Liver (tissue), 9 donors: ENCODE measurements around the gene TST. TPM values are rescaled to one million over a fixed set of nuclear protein-coding genes. Genes with fewer than 3 reads are reported as not detected.

Experiments
- DNase-seq: peaks from one replicate; pipeline ENCODE4 v3.0.0-alpha.2; 2017; ENCODE audit warnings: low spot score
- H3K27ac ChIP-seq, 2 donors: one replicate each; pipeline ENCODE4 v1.7.0; 2013; ENCODE audit warnings: inconsistent platforms in 2 of 2, low read length in 2 of 2, control low read depth in 1 of 2, low read depth in 1 of 2, mild to moderate bottlenecking in 1 of 2
- H3K27me3 ChIP-seq, 4 donors: one replicate each; pipeline versions ENCODE4 v1.6.1 to v1.7.0; 2013; ENCODE audit warnings: low read length in 3 of 4, inconsistent platforms in 1 of 4, mild to moderate bottlenecking in 1 of 4, moderate library complexity in 1 of 4; ENCODE audit not compliant: control insufficient read depth in 4 of 4, insufficient read depth in 4 of 4
- H3K36me3 ChIP-seq, 4 donors: one replicate each; pipeline versions ENCODE4 v1.6.1 to v1.7.0; 2013; ENCODE audit warnings: low read length in 3 of 4, mild to moderate bottlenecking in 3 of 4, low read depth in 1 of 4, moderate library complexity in 1 of 4; ENCODE audit not compliant: control insufficient read depth in 4 of 4, insufficient read depth in 3 of 4
- H3K4me1 ChIP-seq, 4 donors: one replicate each; pipeline versions ENCODE4 v1.6.1 to v1.7.0; 2013; ENCODE audit warnings: low read length in 3 of 4, mild to moderate bottlenecking in 3 of 4, moderate library complexity in 1 of 4; ENCODE audit not compliant: control insufficient read depth in 4 of 4, insufficient read depth in 4 of 4
- H3K4me3 ChIP-seq, 3 donors: one replicate each; pipeline versions ENCODE4 v1.6.1 to v1.7.0; 2013; ENCODE audit warnings: low read length in 3 of 3, control low read depth in 1 of 3, low read depth in 1 of 3, mild to moderate bottlenecking in 1 of 3
- H3K9ac ChIP-seq, 2 donors: one replicate each; pipeline ENCODE4 v1.7.0; 2013; ENCODE audit warnings: low read length in 2 of 2, mild to moderate bottlenecking in 2 of 2, moderate library complexity in 2 of 2, control low read depth in 1 of 2, low read depth in 1 of 2
- H3K9me3 ChIP-seq, 4 donors: one replicate each; pipeline versions ENCODE4 v1.6.1 to v1.7.0; 2013; ENCODE audit warnings: low read length in 3 of 4; ENCODE audit not compliant: control insufficient read depth in 4 of 4
- ATF3 ChIP-seq: IDR thresholded peaks from 2 replicates; pipeline ENCODE4 v1.6.1; 2016; ENCODE audit warnings: antibody characterized with exemption
- CTCF ChIP-seq: fragments of 150-350 bp; IDR thresholded peaks from 2 replicates; pipeline ENCODE4 v1.5.1; 2017; ENCODE audit warnings: improper control_type of control experiment, low read depth, low read length; ENCODE audit not compliant: missing input control
- EGR1 ChIP-seq, 2 donors: IDR thresholded peaks; 2 replicates each; pipeline ENCODE4 v1.6.1; 2016 to 2018; ENCODE audit warnings: antibody characterized with exemption in 2 of 2, low read depth in 2 of 2
- FOXA1 ChIP-seq: IDR thresholded peaks from 2 replicates; pipeline ENCODE4 v1.6.1; 2016; ENCODE audit warnings: antibody characterized with exemption
- FOXA2 ChIP-seq: IDR thresholded peaks from 2 replicates; pipeline ENCODE4 v1.6.1; 2016; ENCODE audit warnings: antibody characterized with exemption
- GABPA ChIP-seq, 2 donors: IDR thresholded peaks in 1 of 2; conservative IDR thresholded peaks in 1 of 2; 2 replicates each; pipeline ENCODE4 v1.6.1; 2016; ENCODE audit warnings: antibody characterized with exemption in 2 of 2, mild to moderate bottlenecking in 1 of 2, moderate library complexity in 1 of 2
- HNF4A ChIP-seq, 2 donors: conservative IDR thresholded peaks; 2 replicates each; pipeline ENCODE4 v1.6.1; 2016; ENCODE audit warnings: antibody characterized with exemption in 2 of 2, mild to moderate bottlenecking in 2 of 2
- HNF4G ChIP-seq: IDR thresholded peaks from 2 replicates; pipeline ENCODE4 v1.6.1; 2016; ENCODE audit warnings: antibody characterized with exemption
- JUND ChIP-seq, 2 donors: IDR thresholded peaks; 2 replicates each; pipeline ENCODE4 v1.6.1; 2016; ENCODE audit warnings: antibody characterized with exemption in 2 of 2
- MAX ChIP-seq: IDR thresholded peaks from 2 replicates; pipeline ENCODE4 v1.6.1; 2016; ENCODE audit warnings: antibody characterized with exemption
- NR2F2 ChIP-seq: IDR thresholded peaks from 2 replicates; pipeline ENCODE4 v1.6.1; 2016; ENCODE audit warnings: antibody characterized with exemption
- RAD21 ChIP-seq, 2 donors: IDR thresholded peaks; 2 replicates each; pipeline ENCODE4 v1.6.1; 2016; ENCODE audit warnings: antibody characterized with exemption in 2 of 2, mild to moderate bottlenecking in 2 of 2
- REST ChIP-seq: IDR thresholded peaks from 2 replicates; pipeline ENCODE4 v1.6.1; 2016; ENCODE audit warnings: antibody characterized with exemption, mild to moderate bottlenecking
- RXRA ChIP-seq, 2 donors: IDR thresholded peaks; 2 replicates each; pipeline ENCODE4 v1.6.1; 2017 to 2018; ENCODE audit warnings: antibody characterized with exemption in 2 of 2, mild to moderate bottlenecking in 1 of 2
- SP1 ChIP-seq: IDR thresholded peaks from 2 replicates; pipeline ENCODE4 v1.6.1; 2018; ENCODE audit warnings: antibody characterized with exemption, mild to moderate bottlenecking
- TAF1 ChIP-seq: conservative IDR thresholded peaks from 2 replicates; pipeline ENCODE4 v1.6.1; 2016; ENCODE audit warnings: antibody characterized with exemption, mild to moderate bottlenecking
- YY1 ChIP-seq: IDR thresholded peaks from 2 replicates; pipeline ENCODE4 v1.6.1; 2016; ENCODE audit warnings: antibody characterized with exemption, mild to moderate bottlenecking
- ZBTB33 ChIP-seq: IDR thresholded peaks from 2 replicates; pipeline ENCODE4 v1.6.1; 2016; ENCODE audit warnings: antibody characterized with exemption
- WGBS: extraction: QIAGEN DNeasy Blood & Tissue Kit; methylation state at CpG from one replicate; pipeline ENCODE4 v1.1.7; 2013; 5-methylcytosine and 5-hydroxymethylcytosine counted together
- polyA plus RNA-seq, 2 donors: library from polyadenylated mRNA; stranded (reverse) in 1 of 2; unstranded in 1 of 2; fragments of 200-250 nt in 1 of 2; fragments of >200 nt in 1 of 2; fragmentation: Nextera tagmentation in 1 of 2; extraction: Ambion mirVana in 1 of 2; gene quantifications; one replicate each; pipeline versions ENCODE4 v1.2.1 to v1.2.3, GENCODE V29; 2013 to 2015
- total RNA-seq, 2 donors: library from RNA; depleted of rRNA; stranded (reverse); fragments of >200 nt; gene quantifications; one replicate each; pipeline ENCODE4 v1.2.3, GENCODE V29; 2014
- donor health status: healthy.
- donor health status: healthy.
- donor health status: healthy.
- donor health status: healthy.
- donor health status: healthy.

Gene TST
- total and polyA plus RNA-seq, 4 donors = 186 to 404 (median 292) TPM

GRCh38 chr22:37043828-37044538 lies 24.7 kb upstream of the TST start:
- Histone ChIP-seq H3K27me3 (no peaks in the 10 kb centered on the region), H3K36me3 (no peaks in the 10 kb centered on the region), H3K4me1 (peaks cover 8 to 34% (median 27%) of the 10 kb centered on the region in 4 donors), H3K9me3 (no peaks in the 10 kb centered on the region), H3K4me3 (no peak overlapping the region), H3K27ac (peak overlapping the region; percentile 19 to 33), H3K9ac (peak overlapping the region in 1 of 2 donors; percentile 26)
- WGBS = 30% methylated on average over 17 of the region's 17 CpGs
- DNase-seq = peak; percentile 73
- TF ChIP-seq HNF4G (peak; percentile 88), YY1 (peak; percentile 58), HNF4A (conservative IDR thresholded peaks at IDR 0.05) (peak; percentile 86 to 91), RAD21 (IDR thresholded peaks at IDR 0.05) (peak; percentile 84 to 86), MAX (peak; percentile 68), RXRA (IDR thresholded peaks at IDR 0.05) (peak; percentile 47 to 70), EGR1 (IDR thresholded peaks at IDR 0.05; ENCODE audit: low read depth in 2 of 2) (no peak), ZBTB33 (no peak), JUND (IDR thresholded peaks at IDR 0.05) (no peak), TAF1 (no peak), FOXA2 (no peak), CTCF (peak; percentile 69), FOXA1 (no peak), SP1 (peak; percentile 87), ATF3 (no peak), GABPA (IDR thresholded peaks at IDR 0.05 in 1 of 2, conservative IDR thresholded peaks at IDR 0.05 in 1 of 2) (no peak), REST (peak; percentile 63), NR2F2 (no peak)
